WTC11 (cell line): ENCODE data around the gene IP6K2.

Experiments used
- CREB1 ChIP-seq: sonication (generic); formaldehyde crosslinking; IDR thresholded peaks from 2 replicates; pipeline ENCODE4 v1.8.0; 2023; ENCODE audit warnings: mild to moderate bottlenecking, missing genetic modification reagents
- CTCF ChIP-seq: fragments of 200-600 bp; IDR thresholded peaks from 2 replicates; pipeline ENCODE4 v1.8.0; 2022; ENCODE audit warnings: antibody characterized with exemption
- FOXJ3 ChIP-seq: sonication (generic); formaldehyde crosslinking; IDR thresholded peaks from 2 replicates; pipeline ENCODE4 v1.9.0; 2021; ENCODE audit warnings: missing genetic modification reagents, mild to moderate bottlenecking, borderline replicate concordance
- GABPB1 ChIP-seq: sonication (generic); formaldehyde crosslinking; IDR thresholded peaks from 2 replicates; pipeline ENCODE4 v1.8.1; 2023; ENCODE audit warnings: mild to moderate bottlenecking, missing genetic modification reagents
- GRHL2 ChIP-seq: fragments of 250-450 bp; sonication (Bioruptor Pico); IDR thresholded peaks from 2 replicates; pipeline ENCODE4 v1.8.0; 2022; ENCODE audit warnings: mild to moderate bottlenecking, moderate library complexity; ENCODE audit not compliant: insufficient replicate concordance, severe bottlenecking
- NR3C1 ChIP-seq: sonication (generic); formaldehyde crosslinking; conservative IDR thresholded peaks from 2 replicates; pipeline ENCODE4 v1.8.1; 2023; ENCODE audit warnings: low read depth, mild to moderate bottlenecking, missing genetic modification reagents
- PRDM15 ChIP-seq: sonication (generic); formaldehyde crosslinking; IDR thresholded peaks from 2 replicates; pipeline ENCODE4 v1.8.0; 2022; ENCODE audit warnings: missing genetic modification reagents
- ZNF121 ChIP-seq: sonication (generic); formaldehyde crosslinking; IDR thresholded peaks from 2 replicates; pipeline ENCODE4 v1.8.0; 2023; ENCODE audit warnings: missing genetic modification reagents

- TF ChIP-seq CTCF: no peak
- TF ChIP-seq CREB1: no peak
- no peak for TF ChIP-seq GRHL2 (CRISPR knock-in tag)
- TF ChIP-seq ZNF121: no peak
- TF ChIP-seq FOXJ3: no peak
- no peak for TF ChIP-seq PRDM15 (CRISPR knock-in tag)
- TF ChIP-seq GABPB1 (CRISPR knock-in tag): no peak
- no peak for TF ChIP-seq NR3C1
Measured at GRCh38 chr3:48680811-48681540, 36.0 kb downstream of the IP6K2 start.
